GM12878 (cell line): Measurements from ENCODE around the gene MZT2B. TPM values are rescaled to one million over a fixed set of nuclear protein-coding genes. Genes with fewer than 3 reads are reported as not detected.

Experiments used
- ATAC-seq: fragments of 200-7000 bp; cut with Tn5 transposase; 3 replicates; pipeline ENCODE4 v1.9.1; 2020; ENCODE audit warnings: mild to moderate bottlenecking, moderate library complexity
- BruUV-seq: library from RNA; stranded (reverse); fragments of 400-500 nt; replicated peaks from 2 replicates; lab custom pipeline; 2021; lab: Mats Ljungman, UMichigan
- CTCF ChIA-PET: fragments of 300-600 bp; sonication (Branson Sonifier 250); formaldehyde crosslinking; extraction: SDS; loops from one replicate; lab custom pipeline; 2021; ENCODE audit warnings: inconsistent platforms; lab: Yijun Ruan, JAX
- POLR2A ChIA-PET: fragments of 350-600 bp; formaldehyde crosslinking; extraction: SDS; loops from one replicate; lab custom pipeline; 2021; ENCODE audit warnings: inconsistent platforms; lab: Charles Lee
- RAD21 ChIA-PET: fragments of 300-600 bp; sonication (Branson Sonifier 250); formaldehyde crosslinking; loops from one replicate; lab custom pipeline; 2023; ENCODE audit warnings: antibody characterized with exemption; ENCODE audit not compliant: unreplicated experiment; lab: Charles Lee
- SMC1A ChIA-PET: fragments of 300-600 bp; sonication (Branson Sonifier 250); formaldehyde crosslinking; loops from one replicate; lab custom pipeline; 2023; ENCODE audit not compliant: unreplicated experiment, uncharacterized antibody; lab: Charles Lee
- DNase-seq: peaks from one replicate; pipeline ENCODE4 v3.0.0-alpha.2; 2011; ENCODE audit warnings: low read depth, low spot score
- FAIRE-seq: peaks from 3 replicates; lab custom pipeline; 2011; peaks lifted over from hg19 to GRCh38; lab: Jason Lieb, UNC
- H2AFZ ChIP-seq: 2 replicates; pipeline ENCODE4 v1.6.0; 2011; ENCODE audit warnings: low read depth, low read length, control low read depth; ENCODE audit not compliant: control insufficient read depth
- H3K27ac ChIP-seq: 2 replicates; pipeline ENCODE4 v1.5.1; 2011; ENCODE audit warnings: control low read depth; ENCODE audit not compliant: control insufficient read depth, insufficient read depth
- H3K27me3 ChIP-seq, 2 experiments: replicated peaks in 1 of 2; 2 replicates each; pipeline versions ENCODE4 v1.6.0 to v1.6.1; 2011; ENCODE audit warnings: low read length in 1 of 2; ENCODE audit not compliant: control insufficient read depth in 2 of 2, insufficient read depth in 2 of 2
- H3K36me3 ChIP-seq, 2 experiments: 2 replicates each; pipeline ENCODE4 v1.5.1; 2011; ENCODE audit warnings: low read length in 1 of 2; ENCODE audit not compliant: control insufficient read depth in 2 of 2, insufficient read depth in 2 of 2
- H3K4me1 ChIP-seq: 2 replicates; pipeline ENCODE4 v1.6.1; 2011; ENCODE audit warnings: mild to moderate bottlenecking, low read length, moderate library complexity, mixed read lengths; ENCODE audit not compliant: control insufficient read depth, insufficient read depth
- H3K4me2 ChIP-seq: 2 replicates; pipeline ENCODE4 v1.6.0; 2011; ENCODE audit warnings: control low read depth; ENCODE audit not compliant: control insufficient read depth, insufficient read depth
- H3K4me3 ChIP-seq: fragments of 200-600 bp; sonication (generic); 2 replicates; pipeline ENCODE4 v1.5.1; 2016
- H3K79me2 ChIP-seq: 2 replicates; pipeline ENCODE4 v1.6.0; 2011; ENCODE audit warnings: low read length; ENCODE audit not compliant: control insufficient read depth, insufficient read depth
- H3K9ac ChIP-seq: 2 replicates; pipeline ENCODE4 v1.8.0; 2011; ENCODE audit warnings: low read length, control low read depth, mixed read lengths; ENCODE audit not compliant: control insufficient read depth, insufficient read depth
- H3K9me3 ChIP-seq: replicated peaks from 3 replicates; pipeline ENCODE4 v1.5.1; 2011; ENCODE audit warnings: mild to moderate bottlenecking, low read length; ENCODE audit not compliant: control insufficient read depth, insufficient read depth
- H4K20me1 ChIP-seq: 2 replicates; pipeline ENCODE4 v1.6.0; 2011; ENCODE audit not compliant: control insufficient read depth, insufficient read depth
- BCLAF1 ChIP-seq: fragments of 450-650 bp; IDR thresholded peaks from 2 replicates; pipeline ENCODE4 v1.6.1; 2017; ENCODE audit warnings: antibody characterized with exemption, mild to moderate bottlenecking, moderate library complexity
- CBX3 ChIP-seq: fragments of 200-600 bp; sonication (generic); IDR thresholded peaks from 2 replicates; pipeline ENCODE4 v1.6.1; 2016; ENCODE audit warnings: low read depth, borderline replicate concordance
- HCFC1 ChIP-seq: fragments of 150-350 bp; IDR thresholded peaks from 2 replicates; pipeline ENCODE4 v1.6.1; 2014; ENCODE audit warnings: low read length
- RELB ChIP-seq: fragments of 450-650 bp; IDR thresholded peaks from 2 replicates; pipeline ENCODE4 v1.6.1; 2017; ENCODE audit warnings: low read depth, mild to moderate bottlenecking, moderate library complexity
- USF2 ChIP-seq: IDR thresholded peaks from 2 replicates; pipeline ENCODE4 v1.6.1; 2011; ENCODE audit warnings: low read depth, low read length, improper control_type of control experiment, borderline replicate concordance
- WGBS: methylation state at CpG from one replicate; pipeline ENCODE4 v1.1.6; 2016; ENCODE audit warnings: low lambda C conversion rate; ENCODE audit not compliant: insufficient replicate concordance, insufficient coverage; ENCODE audit errors: missing lambda C conversion rate; 5-methylcytosine and 5-hydroxymethylcytosine counted together
- in situ Hi-C: fragments of 300-500 bp; cut with MboI; formaldehyde crosslinking; loops from 9 replicates; pipeline ENCODE4 v1.14.3; 2018; ENCODE audit warnings: mixed read lengths
- intact Hi-C: fragments of 100-400 bp; cut with micrococcal nuclease; formaldehyde crosslinking; loops from one replicate; pipeline ENCODE4 v1.14.2; 2022; ENCODE audit not compliant: unreplicated experiment
- polyA plus RNA-seq, 11 experiments: library from polyadenylated mRNA; depleted of rRNA in 4 of 11; unstranded in 6 of 11; stranded (reverse) in 5 of 11; fragments of >200 nt; fragmentation: Nextera tagmentation in 4 of 11; fragmentation: Illumina TruSeq in 1 of 11; extraction: Ambion mirVana in 4 of 11; extraction: Trizol in 1 of 11; gene quantifications; 1 replicate in 1 of 11; 2 replicates in 10 of 11; pipeline versions ENCODE4 v1.2.1 to v1.2.3, GENCODE V29; 2011 to 2016; ENCODE audit warnings: inconsistent platforms in 2 of 11, missing spikeins in 2 of 11, low read depth in 1 of 11
- total RNA-seq, 4 experiments: library from RNA; depleted of rRNA in 3 of 4; stranded (reverse); fragments of >200 nt in 3 of 4; fragmentation: Illumina TruSeq in 1 of 4; extraction: Trizol in 1 of 4; gene quantifications; 2 replicates each; pipeline versions ENCODE4 v1.2.1 to v1.2.3, GENCODE V29; 2013 to 2021
- TF ChIP-seq, protein P1 (sequence below): fragments of 450-650 bp; IDR thresholded peaks from 2 replicates; pipeline ENCODE4 v1.6.1; 2016; ENCODE audit warnings: mild to moderate bottlenecking
- TF ChIP-seq, protein P2 (sequence below): fragments of 450-650 bp; IDR thresholded peaks from 2 replicates; pipeline ENCODE4 v1.6.1; 2017; ENCODE audit warnings: mild to moderate bottlenecking, moderate library complexity

Gene MZT2B
- total and polyA plus RNA-seq, 10 of the 15 experiments (the other 5 are each of a cell fraction or from before 2014, with no cell fraction given): 6.3 to 399 (median 198) TPM

- H3K4me1 ChIP-seq: no peaks in the 10 kb centered on the region; the same call in 1 of the 2 replicates
- no peak overlapping the region for H3K4me2 ChIP-seq
- no peak overlapping the region for H3K9ac ChIP-seq
- no peaks in the 10 kb centered on the region for H3K36me3 ChIP-seq
- no peak for FAIRE-seq
- DNase-seq: no peak
- ChIA-PET RAD21 (interaction anchor here (1.5 kb wide), 1 partner anchor 147 kb away, joined by 6 read pairs; no protein-coding TSS in a partner anchor), POLR2A (interaction anchor here (0.6 kb wide), 1 partner anchor 18 kb away, joined by 5 read pairs; no protein-coding TSS in a partner anchor), CTCF (interaction anchor here (1.6 kb wide), 1 partner anchor 146 kb away, joined by 7 read pairs; no protein-coding TSS in a partner anchor), SMC1A (interaction anchor here (0.8 kb wide), 1 partner anchor 1301 kb away, joined by 3 read pairs; no protein-coding TSS in a partner anchor)
- in situ Hi-C loops (loop anchor here (5.0 kb wide), 1 partner anchor 1301 kb away; no protein-coding TSS in a partner anchor), intact Hi-C loops (no loop called here)
- WGBS: 90% methylated on average over 5 of the region's 5 CpGs
- H3K4me3 ChIP-seq: no peak overlapping the region
- ATAC-seq: no peak
- H3K27ac ChIP-seq: no peak overlapping the region
- H3K79me2 ChIP-seq: peaks cover 21% of the 10 kb centered on the region
- no TSS peak for BruUV-seq
- H3K9me3 ChIP-seq: no peaks in the 10 kb centered on the region
- no peak overlapping the region for H2AFZ ChIP-seq
- no peaks in the 10 kb centered on the region for H3K27me3 ChIP-seq
- H4K20me1 ChIP-seq: no peaks in the 10 kb centered on the region
- TF ChIP-seq BCLAF1 (no peak), HCFC1 (no peak), USF2 (no peak), RELB (no peak), CBX3 (no peak)
- TF ChIP-seq, protein P1, sequence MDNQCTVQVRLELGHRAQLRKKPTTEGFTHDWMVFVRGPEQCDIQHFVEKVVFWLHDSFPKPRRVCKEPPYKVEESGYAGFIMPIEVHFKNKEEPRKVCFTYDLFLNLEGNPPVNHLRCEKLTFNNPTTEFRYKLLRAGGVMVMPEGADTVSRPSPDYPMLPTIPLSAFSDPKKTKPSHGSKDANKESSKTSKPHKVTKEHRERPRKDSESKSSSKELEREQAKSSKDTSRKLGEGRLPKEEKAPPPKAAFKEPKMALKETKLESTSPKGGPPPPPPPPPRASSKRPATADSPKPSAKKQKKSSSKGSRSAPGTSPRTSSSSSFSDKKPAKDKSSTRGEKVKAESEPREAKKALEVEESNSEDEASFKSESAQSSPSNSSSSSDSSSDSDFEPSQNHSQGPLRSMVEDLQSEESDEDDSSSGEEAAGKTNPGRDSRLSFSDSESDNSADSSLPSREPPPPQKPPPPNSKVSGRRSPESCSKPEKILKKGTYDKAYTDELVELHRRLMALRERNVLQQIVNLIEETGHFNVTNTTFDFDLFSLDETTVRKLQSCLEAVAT: no peak
- TF ChIP-seq, protein P2, sequence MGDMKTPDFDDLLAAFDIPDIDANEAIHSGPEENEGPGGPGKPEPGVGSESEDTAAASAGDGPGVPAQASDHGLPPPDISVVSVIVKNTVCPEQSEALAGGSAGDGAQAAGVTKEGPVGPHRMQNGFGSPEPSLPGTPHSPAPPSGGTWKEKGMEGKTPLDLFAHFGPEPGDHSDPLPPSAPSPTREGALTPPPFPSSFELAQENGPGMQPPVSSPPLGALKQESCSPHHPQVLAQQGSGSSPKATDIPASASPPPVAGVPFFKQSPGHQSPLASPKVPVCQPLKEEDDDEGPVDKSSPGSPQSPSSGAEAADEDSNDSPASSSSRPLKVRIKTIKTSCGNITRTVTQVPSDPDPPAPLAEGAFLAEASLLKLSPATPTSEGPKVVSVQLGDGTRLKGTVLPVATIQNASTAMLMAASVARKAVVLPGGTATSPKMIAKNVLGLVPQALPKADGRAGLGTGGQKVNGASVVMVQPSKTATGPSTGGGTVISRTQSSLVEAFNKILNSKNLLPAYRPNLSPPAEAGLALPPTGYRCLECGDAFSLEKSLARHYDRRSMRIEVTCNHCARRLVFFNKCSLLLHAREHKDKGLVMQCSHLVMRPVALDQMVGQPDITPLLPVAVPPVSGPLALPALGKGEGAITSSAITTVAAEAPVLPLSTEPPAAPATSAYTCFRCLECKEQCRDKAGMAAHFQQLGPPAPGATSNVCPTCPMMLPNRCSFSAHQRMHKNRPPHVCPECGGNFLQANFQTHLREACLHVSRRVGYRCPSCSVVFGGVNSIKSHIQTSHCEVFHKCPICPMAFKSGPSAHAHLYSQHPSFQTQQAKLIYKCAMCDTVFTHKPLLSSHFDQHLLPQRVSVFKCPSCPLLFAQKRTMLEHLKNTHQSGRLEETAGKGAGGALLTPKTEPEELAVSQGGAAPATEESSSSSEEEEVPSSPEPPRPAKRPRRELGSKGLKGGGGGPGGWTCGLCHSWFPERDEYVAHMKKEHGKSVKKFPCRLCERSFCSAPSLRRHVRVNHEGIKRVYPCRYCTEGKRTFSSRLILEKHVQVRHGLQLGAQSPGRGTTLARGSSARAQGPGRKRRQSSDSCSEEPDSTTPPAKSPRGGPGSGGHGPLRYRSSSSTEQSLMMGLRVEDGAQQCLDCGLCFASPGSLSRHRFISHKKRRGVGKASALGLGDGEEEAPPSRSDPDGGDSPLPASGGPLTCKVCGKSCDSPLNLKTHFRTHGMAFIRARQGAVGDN: no peak
Observed at GRCh38 chr2:130186391-130186790, 4.3 kb downstream of the MZT2B start.
